IMR-90 (cell line): Measurements from ENCODE around the gene UBL3. TPM values are rescaled to one million over a fixed set of nuclear protein-coding genes. Genes with fewer than 3 reads are reported as not detected.

Source experiments
- ATAC-seq: fragments of 200-7000 bp; cut with Tn5 transposase; 2 replicates; pipeline ENCODE4 v1.9.1; 2020; ENCODE audit warnings: low read depth, mild to moderate bottlenecking, moderate library complexity
- BruUV-seq: library from RNA; stranded (reverse); fragments of 400-500 nt; replicated peaks from 2 replicates; lab custom pipeline; 2021; lab: Mats Ljungman, UMichigan
- CTCF ChIA-PET: fragments of 300-600 bp; formaldehyde crosslinking; extraction: SDS; loops from one replicate; lab custom pipeline; 2021; ENCODE audit warnings: antibody characterized with exemption; lab: Yijun Ruan, JAX
- POLR2A ChIA-PET: fragments of 300-600 bp; sonication (Branson Sonifier 250); formaldehyde crosslinking; loops from one replicate; lab custom pipeline; 2022; ENCODE audit warnings: antibody characterized with exemption; ENCODE audit not compliant: unreplicated experiment; lab: Charles Lee
- DNase-seq: peaks from one replicate; pipeline ENCODE4 v3.0.0; 2013
- H2AFZ ChIP-seq: replicated peaks from 2 replicates; pipeline ENCODE3; 2013; ENCODE audit warnings: low read length, mild to moderate bottlenecking; ENCODE audit not compliant: poor library complexity
- H2AK5ac ChIP-seq: 2 replicates; pipeline ENCODE4 v1.6.1; 2013; ENCODE audit warnings: low read depth, low read length, inconsistent platforms
- H2AK9ac ChIP-seq: replicated peaks from 2 replicates; pipeline ENCODE3; 2013; ENCODE audit warnings: mild to moderate bottlenecking, low read depth, low read length, moderate library complexity; ENCODE audit not compliant: poor library complexity
- H2BK120ac ChIP-seq: 2 replicates; pipeline ENCODE4 v1.6.1; 2013; ENCODE audit warnings: low read depth, low read length, inconsistent platforms
- H2BK15ac ChIP-seq: 3 replicates; pipeline ENCODE4 v1.6.1; 2013; ENCODE audit warnings: low read depth, low read length, inconsistent platforms
- H2BK20ac ChIP-seq: 2 replicates; pipeline ENCODE4 v1.6.1; 2013; ENCODE audit warnings: low read depth, mild to moderate bottlenecking, inconsistent platforms, low read length, moderate library complexity
- H2BK5ac ChIP-seq: 2 replicates; pipeline ENCODE4 v1.6.1; 2013; ENCODE audit warnings: mild to moderate bottlenecking, low read depth, low read length, inconsistent platforms; ENCODE audit not compliant: poor library complexity, severe bottlenecking
- H3K14ac ChIP-seq: replicated peaks from 2 replicates; pipeline ENCODE4 v1.6.1; 2013; ENCODE audit warnings: low read depth, low read length, inconsistent platforms
- H3K18ac ChIP-seq: 2 replicates; pipeline ENCODE4 v1.6.1; 2013; ENCODE audit warnings: low read depth, low read length, control low read depth
- H3K23ac ChIP-seq: 2 replicates; pipeline ENCODE4 v1.6.1; 2013; ENCODE audit warnings: low read depth, low read length, inconsistent platforms
- H3K27ac ChIP-seq: 2 replicates; pipeline ENCODE4 v1.5.1; 2013; ENCODE audit warnings: mild to moderate bottlenecking, control low read depth, low read length; ENCODE audit not compliant: insufficient read depth
- H3K27me3 ChIP-seq: 2 replicates; pipeline ENCODE4 v1.6.1; 2013; ENCODE audit warnings: low read length; ENCODE audit not compliant: control insufficient read depth, insufficient read depth
- H3K36me3 ChIP-seq: 2 replicates; pipeline ENCODE4 v1.6.1; 2013; ENCODE audit warnings: low read length, mixed read lengths; ENCODE audit not compliant: control insufficient read depth, insufficient read depth
- H3K4ac ChIP-seq: 2 replicates; pipeline ENCODE4 v1.6.1; 2013; ENCODE audit warnings: low read depth, low read length, inconsistent platforms
- H3K4me1 ChIP-seq: 2 replicates; pipeline ENCODE4 v1.6.1; 2013; ENCODE audit warnings: low read length, mixed read lengths; ENCODE audit not compliant: control insufficient read depth, insufficient read depth
- H3K4me2 ChIP-seq: 2 replicates; pipeline ENCODE4 v1.6.1; 2013; ENCODE audit warnings: low read depth, mild to moderate bottlenecking, control low read depth, low read length, moderate library complexity
- H3K4me3 ChIP-seq: 2 replicates; pipeline ENCODE4 v1.5.1; 2013; ENCODE audit warnings: low read depth, mild to moderate bottlenecking, control low read depth, low read length, moderate library complexity; ENCODE audit not compliant: insufficient read depth
- H3K56ac ChIP-seq: 2 replicates; pipeline ENCODE4 v1.6.1; 2013; ENCODE audit warnings: low read length, inconsistent platforms; ENCODE audit not compliant: insufficient read depth; ENCODE audit errors: extremely low read depth
- H3K79me1 ChIP-seq, 2 experiments: 2 replicates each; pipeline ENCODE4 v1.6.1; 2013; ENCODE audit warnings: low read length in 2 of 2, inconsistent platforms in 1 of 2, low read depth in 1 of 2
- H3K9ac ChIP-seq: 2 replicates; pipeline ENCODE4 v1.6.1; 2013; ENCODE audit warnings: low read depth, low read length, control low read depth
- H3K9me1 ChIP-seq: 2 replicates; pipeline ENCODE4 v1.6.1; 2013; ENCODE audit warnings: low read length, inconsistent platforms; ENCODE audit not compliant: insufficient read depth
- H3K9me3 ChIP-seq: 2 replicates; pipeline ENCODE4 v1.6.1; 2013; ENCODE audit warnings: low read length; ENCODE audit not compliant: control insufficient read depth, insufficient read depth
- H4K20me1 ChIP-seq: 2 replicates; pipeline ENCODE4 v1.6.1; 2013; ENCODE audit warnings: low read length, inconsistent platforms; ENCODE audit not compliant: insufficient read depth
- H4K5ac ChIP-seq: 2 replicates; pipeline ENCODE4 v1.6.1; 2013; ENCODE audit warnings: mild to moderate bottlenecking, low read depth, low read length, control low read depth
- H4K8ac ChIP-seq, 2 experiments: 2 replicates each; pipeline ENCODE4 v1.6.1; 2013; ENCODE audit warnings: low read depth in 2 of 2, low read length in 2 of 2, control low read depth in 1 of 2, inconsistent platforms in 1 of 2
- H4K91ac ChIP-seq: 2 replicates; pipeline ENCODE4 v1.6.1; 2013; ENCODE audit warnings: low read depth, low read length, inconsistent platforms; ENCODE audit not compliant: insufficient read depth
- CEBPB ChIP-seq: IDR thresholded peaks from 2 replicates; pipeline ENCODE4 v1.6.1; 2012; ENCODE audit warnings: low read depth, low read length, improper control_type of control experiment
- CHD1 ChIP-seq: IDR thresholded peaks from 2 replicates; pipeline ENCODE4 v1.6.1; 2012; ENCODE audit warnings: low read depth, low read length, improper control_type of control experiment
- CTCF ChIP-seq: conservative IDR thresholded peaks from 2 replicates; pipeline ENCODE4 v1.5.1; 2012; ENCODE audit warnings: mild to moderate bottlenecking, low read depth, low read length, improper control_type of control experiment
- ELK1 ChIP-seq: fragments of 150-350 bp; IDR thresholded peaks from 2 replicates; pipeline ENCODE4 v1.6.1; 2016; ENCODE audit warnings: low read depth, mild to moderate bottlenecking, low read length, moderate library complexity, borderline replicate concordance
- FOS ChIP-seq: fragments of 150-350 bp; IDR thresholded peaks from 2 replicates; pipeline ENCODE4 v1.6.1; 2016; ENCODE audit warnings: low read depth, low read length
- MAZ ChIP-seq: IDR thresholded peaks from 2 replicates; pipeline ENCODE4 v1.6.1; 2012; ENCODE audit warnings: low read depth, mild to moderate bottlenecking, low read length, improper control_type of control experiment, moderate library complexity, borderline replicate concordance
- MXI1 ChIP-seq: IDR thresholded peaks from 2 replicates; pipeline ENCODE4 v1.6.1; 2012; ENCODE audit warnings: low read depth, mild to moderate bottlenecking, low read length, moderate library complexity, borderline replicate concordance
- NFE2L2 ChIP-seq: fragments of 150-350 bp; IDR thresholded peaks from 2 replicates; pipeline ENCODE4 v1.6.1; 2016; ENCODE audit warnings: low read depth, mild to moderate bottlenecking, low read length
- POLR2A ChIP-seq: IDR thresholded peaks from 2 replicates; pipeline ENCODE4 v1.6.1; 2012; ENCODE audit warnings: mild to moderate bottlenecking, low read depth, low read length
- RAD21 ChIP-seq: IDR thresholded peaks from 2 replicates; pipeline ENCODE4 v1.6.1; 2012; ENCODE audit warnings: low read length, improper control_type of control experiment
- RCOR1 ChIP-seq: IDR thresholded peaks from 2 replicates; pipeline ENCODE4 v1.6.1; 2012; ENCODE audit warnings: mild to moderate bottlenecking, low read length, improper control_type of control experiment; ENCODE audit not compliant: insufficient replicate concordance
- RFX5 ChIP-seq: IDR thresholded peaks from 2 replicates; pipeline ENCODE4 v1.8.0; 2012; ENCODE audit warnings: low read depth, mild to moderate bottlenecking, low read length, moderate library complexity
- SMC3 ChIP-seq: fragments of 150-350 bp; IDR thresholded peaks from 2 replicates; pipeline ENCODE4 v1.6.1; 2016; ENCODE audit warnings: low read depth, mild to moderate bottlenecking, antibody characterized with exemption, low read length, moderate library complexity
- USF2 ChIP-seq: fragments of 150-350 bp; IDR thresholded peaks from 2 replicates; pipeline ENCODE4 v1.6.1; 2017; ENCODE audit warnings: mild to moderate bottlenecking, antibody characterized with exemption, low read length, low read depth
- WGBS, 2 experiments: methylation state at CpG; one replicate each; pipeline versions ENCODE4 v1.1.5 to v1.1.7; 2013; ENCODE audit warnings: missing lambda C conversion rate in 2 of 2; ENCODE audit not compliant: insufficient read length in 1 of 2; ENCODE audit errors: extremely low coverage in 2 of 2; 5-methylcytosine and 5-hydroxymethylcytosine counted together
- dilution Hi-C: fragments of 300-500 bp; cut with HindIII; formaldehyde crosslinking; loops from one replicate; pipeline ENCODE4 v1.14.3; 2018; ENCODE audit warnings: low sequenced_read_pairs; ENCODE audit not compliant: unreplicated experiment
- in situ Hi-C: fragments of 300-500 bp; cut with MboI; formaldehyde crosslinking; loops from 3 replicates; pipeline ENCODE4 v1.14.3; 2019; ENCODE audit warnings: low sequenced_read_pairs, inconsistent platforms, mixed read lengths
- intact Hi-C: fragments of 100-400 bp; cut with micrococcal nuclease; formaldehyde crosslinking; loops from 2 replicates; pipeline ENCODE4 v1.10.0; 2022
- polyA plus RNA-seq, 3 experiments: library from polyadenylated mRNA; depleted of rRNA; stranded (reverse); fragments of >200 nt; gene quantifications; 2 replicates each; pipeline ENCODE4 v1.2.3, GENCODE V29; 2012; ENCODE audit warnings: low replicate concordance in 1 of 3
- total RNA-seq: library from RNA; depleted of rRNA; stranded (reverse); fragments of >200 nt; gene quantifications from 2 replicates; pipeline ENCODE4 v1.2.3, GENCODE V29; 2012

Gene UBL3
- total and polyA plus RNA-seq, 2 of the 4 experiments (the other 2 are of a cell fraction) = 16.0 to 19.9 TPM

- Histone ChIP-seq H3K27me3 (peaks cover 63% of the 10 kb centered on the region), H3K14ac (no peak overlapping the region), H3K9ac (no peak overlapping the region), H4K20me1 (no peaks in the 10 kb centered on the region), H2BK5ac (no peak overlapping the region), H2BK15ac (no peak overlapping the region), H3K79me1 (no peaks in the 10 kb centered on the region), H2AFZ (no peak overlapping the region), H3K4ac (no peak overlapping the region), H3K4me1 (no peaks in the 10 kb centered on the region), H2AK9ac (no peak overlapping the region), H3K56ac (no peak overlapping the region), H2BK20ac (no peak overlapping the region), H2BK120ac (no peak overlapping the region), H4K91ac (no peak overlapping the region), H4K5ac (no peak overlapping the region), H3K4me3 (no peak overlapping the region), H3K23ac (no peak overlapping the region), H3K18ac (no peak overlapping the region), H2AK5ac (no peak overlapping the region), H3K9me1 (no peaks in the 10 kb centered on the region), H3K4me2 (no peak overlapping the region), H3K36me3 (no peaks in the 10 kb centered on the region), H3K9me3 (peaks cover 6% of the 10 kb centered on the region), H3K27ac (no peak overlapping the region), H4K8ac (no peak overlapping the region)
- in situ Hi-C loops (no loop called here), intact Hi-C loops (no loop called here), dilution Hi-C loops (no loop called here)
- TF ChIP-seq RAD21 (no peak), RCOR1 (no peak), CEBPB (no peak), POLR2A (no peak), CTCF (no peak), MAZ (no peak), MXI1 (no peak), NFE2L2 (no peak), CHD1 (no peak), USF2 (no peak), RFX5 (no peak), SMC3 (no peak), FOS (no peak), ELK1 (no peak)
- POLR2A ChIA-PET = no interaction called here
- CTCF ChIA-PET = no interaction called here
- no peak for ATAC-seq
- WGBS, 2 experiments = no CpG with 5 or more reads among the region's 3 CpGs
- no peak for DNase-seq
- BruUV-seq = no TSS peak
Observed at GRCh38 chr13:29716493-29716892, 133.9 kb downstream of the UBL3 start.
